Esophagus squamous epithelium (tissue), 4 donors: Measurements from ENCODE around the gene SIAH3.

ENCODE experiments used
- POLR2A ChIP-seq, 4 donors: fragments of 450-650 bp; IDR thresholded peaks; one replicate each; pipeline ENCODE4 v1.6.1; 2017; ENCODE audit warnings: antibody characterized with exemption in 4 of 4, mild to moderate bottlenecking in 4 of 4, moderate library complexity in 3 of 4
- TF ChIP-seq, protein P1 (sequence below), 6 experiments: fragments of 450-650 bp in 4 of 6; fragments of 200-600 bp in 2 of 6; sonication (generic) in 2 of 6; IDR thresholded peaks; one replicate each; pipeline ENCODE4 v1.5.1; 2016 to 2019; ENCODE audit warnings: antibody characterized with exemption in 6 of 6, mild to moderate bottlenecking in 4 of 6, moderate library complexity in 4 of 6

- TF ChIP-seq, protein P1, sequence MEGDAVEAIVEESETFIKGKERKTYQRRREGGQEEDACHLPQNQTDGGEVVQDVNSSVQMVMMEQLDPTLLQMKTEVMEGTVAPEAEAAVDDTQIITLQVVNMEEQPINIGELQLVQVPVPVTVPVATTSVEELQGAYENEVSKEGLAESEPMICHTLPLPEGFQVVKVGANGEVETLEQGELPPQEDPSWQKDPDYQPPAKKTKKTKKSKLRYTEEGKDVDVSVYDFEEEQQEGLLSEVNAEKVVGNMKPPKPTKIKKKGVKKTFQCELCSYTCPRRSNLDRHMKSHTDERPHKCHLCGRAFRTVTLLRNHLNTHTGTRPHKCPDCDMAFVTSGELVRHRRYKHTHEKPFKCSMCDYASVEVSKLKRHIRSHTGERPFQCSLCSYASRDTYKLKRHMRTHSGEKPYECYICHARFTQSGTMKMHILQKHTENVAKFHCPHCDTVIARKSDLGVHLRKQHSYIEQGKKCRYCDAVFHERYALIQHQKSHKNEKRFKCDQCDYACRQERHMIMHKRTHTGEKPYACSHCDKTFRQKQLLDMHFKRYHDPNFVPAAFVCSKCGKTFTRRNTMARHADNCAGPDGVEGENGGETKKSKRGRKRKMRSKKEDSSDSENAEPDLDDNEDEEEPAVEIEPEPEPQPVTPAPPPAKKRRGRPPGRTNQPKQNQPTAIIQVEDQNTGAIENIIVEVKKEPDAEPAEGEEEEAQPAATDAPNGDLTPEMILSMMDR (IDR thresholded peaks at IDR 0.05): no peak
- TF ChIP-seq POLR2A (IDR thresholded peaks at IDR 0.05): no peak
These were observed 82.7 kb downstream of the SIAH3 start for GRCh38 chr13:45768656-45769479.
